Measurements from ENCODE around the gene TALDO1.

- TF ChIP-seq FOXM1 (IDR thresholded peaks at IDR 0.05; ENCODE audit: borderline replicate concordance) (no peak), ZNF384 (IDR thresholded peaks at IDR 0.05) (no peak), TARDBP (IDR thresholded peaks at IDR 0.05) (no peak), FOXA1 (IDR thresholded peaks at IDR 0.05) (no peak), ARNT (IDR thresholded peaks at IDR 0.05) (no peak), BHLHE40 (IDR thresholded peaks at IDR 0.05; ENCODE audit: borderline replicate concordance) (no peak), FOXK2 (IDR thresholded peaks at IDR 0.05) (no peak), PKNOX1 (IDR thresholded peaks at IDR 0.05) (no peak), SP1 (IDR thresholded peaks at IDR 0.05) (no peak), NFRKB (IDR thresholded peaks at IDR 0.05) (no peak), ELF4 (IDR thresholded peaks at IDR 0.05) (no peak), HDGF (IDR thresholded peaks at IDR 0.05; ENCODE audit: borderline replicate concordance) (no peak)
These were observed 48.6 kb downstream of the TALDO1 start for GRCh38 chr11:795634-796564.
